Ishikawa (cell line): ENCODE measurements around the gene PRPSAP2.

ENCODE experiments used
- CEBPB ChIP-seq: IDR thresholded peaks from 2 replicates; pipeline ENCODE4 v1.6.1; 2012
- CREB1 ChIP-seq: IDR thresholded peaks from 2 replicates; pipeline ENCODE4 v1.6.1; 2012; ENCODE audit warnings: low read depth
- EP300 ChIP-seq: IDR thresholded peaks from 2 replicates; pipeline ENCODE4 v1.6.1; 2012; ENCODE audit warnings: borderline replicate concordance
- MAX ChIP-seq: IDR thresholded peaks from 2 replicates; pipeline ENCODE4 v1.6.1; 2012
- NFIC ChIP-seq: IDR thresholded peaks from 2 replicates; pipeline ENCODE4 v1.6.1; 2012
- RAD21 ChIP-seq: IDR thresholded peaks from 2 replicates; pipeline ENCODE4 v1.6.1; 2012; ENCODE audit warnings: low read depth
- REST ChIP-seq: IDR thresholded peaks from 2 replicates; pipeline ENCODE4 v1.6.1; 2012; ENCODE audit warnings: low read depth, mild to moderate bottlenecking
- TAF1 ChIP-seq: IDR thresholded peaks from 2 replicates; pipeline ENCODE4 v1.6.1; 2012; ENCODE audit warnings: low read depth, mild to moderate bottlenecking
- TCF12 ChIP-seq: IDR thresholded peaks from 2 replicates; pipeline ENCODE4 v1.6.1; 2012; ENCODE audit warnings: low read depth
- TEAD4 ChIP-seq: IDR thresholded peaks from 2 replicates; pipeline ENCODE4 v1.6.1; 2012
- YY1 ChIP-seq: IDR thresholded peaks from 2 replicates; pipeline ENCODE4 v1.6.1; 2012; ENCODE audit warnings: low read depth
- ZBTB7A ChIP-seq: IDR thresholded peaks from 2 replicates; pipeline ENCODE4 v1.6.1; 2012; ENCODE audit warnings: low read depth

GRCh38 chr17:18919963-18920362 is 62.0 kb downstream of the PRPSAP2 start:
- TF ChIP-seq TAF1 (no peak), RAD21 (no peak), CEBPB (no peak), YY1 (no peak), EP300 (no peak), NFIC (no peak), TCF12 (no peak), ZBTB7A (no peak), CREB1 (no peak), REST (no peak), TEAD4 (no peak), MAX (no peak)
